Liver (tissue), 9 donors: ENCODE results near the gene KLF14. TPM values are rescaled to one million over a fixed set of nuclear protein-coding genes. Genes with fewer than 3 reads are reported as not detected.

Experiments
- DNase-seq: peaks from one replicate; pipeline ENCODE4 v3.0.0-alpha.2; 2017; ENCODE audit warnings: low spot score
- H3K27ac ChIP-seq, 2 donors: one replicate each; pipeline ENCODE4 v1.7.0; 2013; ENCODE audit warnings: inconsistent platforms in 2 of 2, low read length in 2 of 2, control low read depth in 1 of 2, low read depth in 1 of 2, mild to moderate bottlenecking in 1 of 2
- H3K27me3 ChIP-seq, 4 donors: one replicate each; pipeline versions ENCODE4 v1.6.1 to v1.7.0; 2013; ENCODE audit warnings: low read length in 3 of 4, inconsistent platforms in 1 of 4, mild to moderate bottlenecking in 1 of 4, moderate library complexity in 1 of 4; ENCODE audit not compliant: control insufficient read depth in 4 of 4, insufficient read depth in 4 of 4
- H3K36me3 ChIP-seq, 4 donors: one replicate each; pipeline versions ENCODE4 v1.6.1 to v1.7.0; 2013; ENCODE audit warnings: low read length in 3 of 4, mild to moderate bottlenecking in 3 of 4, low read depth in 1 of 4, moderate library complexity in 1 of 4; ENCODE audit not compliant: control insufficient read depth in 4 of 4, insufficient read depth in 3 of 4
- H3K4me1 ChIP-seq, 4 donors: one replicate each; pipeline versions ENCODE4 v1.6.1 to v1.7.0; 2013; ENCODE audit warnings: low read length in 3 of 4, mild to moderate bottlenecking in 3 of 4, moderate library complexity in 1 of 4; ENCODE audit not compliant: control insufficient read depth in 4 of 4, insufficient read depth in 4 of 4
- H3K4me3 ChIP-seq, 3 donors: one replicate each; pipeline versions ENCODE4 v1.6.1 to v1.7.0; 2013; ENCODE audit warnings: low read length in 3 of 3, control low read depth in 1 of 3, low read depth in 1 of 3, mild to moderate bottlenecking in 1 of 3
- H3K9ac ChIP-seq, 2 donors: one replicate each; pipeline ENCODE4 v1.7.0; 2013; ENCODE audit warnings: low read length in 2 of 2, mild to moderate bottlenecking in 2 of 2, moderate library complexity in 2 of 2, control low read depth in 1 of 2, low read depth in 1 of 2
- H3K9me3 ChIP-seq, 4 donors: one replicate each; pipeline versions ENCODE4 v1.6.1 to v1.7.0; 2013; ENCODE audit warnings: low read length in 3 of 4; ENCODE audit not compliant: control insufficient read depth in 4 of 4
- ATF3 ChIP-seq: IDR thresholded peaks from 2 replicates; pipeline ENCODE4 v1.6.1; 2016; ENCODE audit warnings: antibody characterized with exemption
- EGR1 ChIP-seq, 2 donors: IDR thresholded peaks; 2 replicates each; pipeline ENCODE4 v1.6.1; 2016 to 2018; ENCODE audit warnings: antibody characterized with exemption in 2 of 2, low read depth in 2 of 2
- FOXA1 ChIP-seq: IDR thresholded peaks from 2 replicates; pipeline ENCODE4 v1.6.1; 2016; ENCODE audit warnings: antibody characterized with exemption
- FOXA2 ChIP-seq: IDR thresholded peaks from 2 replicates; pipeline ENCODE4 v1.6.1; 2016; ENCODE audit warnings: antibody characterized with exemption
- GABPA ChIP-seq, 2 donors: IDR thresholded peaks in 1 of 2; conservative IDR thresholded peaks in 1 of 2; 2 replicates each; pipeline ENCODE4 v1.6.1; 2016; ENCODE audit warnings: antibody characterized with exemption in 2 of 2, mild to moderate bottlenecking in 1 of 2, moderate library complexity in 1 of 2
- HNF4A ChIP-seq, 2 donors: conservative IDR thresholded peaks; 2 replicates each; pipeline ENCODE4 v1.6.1; 2016; ENCODE audit warnings: antibody characterized with exemption in 2 of 2, mild to moderate bottlenecking in 2 of 2
- HNF4G ChIP-seq: IDR thresholded peaks from 2 replicates; pipeline ENCODE4 v1.6.1; 2016; ENCODE audit warnings: antibody characterized with exemption
- JUND ChIP-seq, 2 donors: IDR thresholded peaks; 2 replicates each; pipeline ENCODE4 v1.6.1; 2016; ENCODE audit warnings: antibody characterized with exemption in 2 of 2
- NR2F2 ChIP-seq: IDR thresholded peaks from 2 replicates; pipeline ENCODE4 v1.6.1; 2016; ENCODE audit warnings: antibody characterized with exemption
- RAD21 ChIP-seq, 2 donors: IDR thresholded peaks; 2 replicates each; pipeline ENCODE4 v1.6.1; 2016; ENCODE audit warnings: antibody characterized with exemption in 2 of 2, mild to moderate bottlenecking in 2 of 2
- RXRA ChIP-seq, 2 donors: IDR thresholded peaks; 2 replicates each; pipeline ENCODE4 v1.6.1; 2017 to 2018; ENCODE audit warnings: antibody characterized with exemption in 2 of 2, mild to moderate bottlenecking in 1 of 2
- SP1 ChIP-seq: IDR thresholded peaks from 2 replicates; pipeline ENCODE4 v1.6.1; 2018; ENCODE audit warnings: antibody characterized with exemption, mild to moderate bottlenecking
- TAF1 ChIP-seq: conservative IDR thresholded peaks from 2 replicates; pipeline ENCODE4 v1.6.1; 2016; ENCODE audit warnings: antibody characterized with exemption, mild to moderate bottlenecking
- YY1 ChIP-seq: IDR thresholded peaks from 2 replicates; pipeline ENCODE4 v1.6.1; 2016; ENCODE audit warnings: antibody characterized with exemption, mild to moderate bottlenecking
- ZBTB33 ChIP-seq: IDR thresholded peaks from 2 replicates; pipeline ENCODE4 v1.6.1; 2016; ENCODE audit warnings: antibody characterized with exemption
- WGBS: extraction: QIAGEN DNeasy Blood & Tissue Kit; methylation state at CpG from one replicate; pipeline ENCODE4 v1.1.7; 2013; 5-methylcytosine and 5-hydroxymethylcytosine counted together
- polyA plus RNA-seq, 2 donors: library from polyadenylated mRNA; stranded (reverse) in 1 of 2; unstranded in 1 of 2; fragments of 200-250 nt in 1 of 2; fragments of >200 nt in 1 of 2; fragmentation: Nextera tagmentation in 1 of 2; extraction: Ambion mirVana in 1 of 2; gene quantifications; one replicate each; pipeline versions ENCODE4 v1.2.1 to v1.2.3, GENCODE V29; 2013 to 2015
- total RNA-seq, 2 donors: library from RNA; depleted of rRNA; stranded (reverse); fragments of >200 nt; gene quantifications; one replicate each; pipeline ENCODE4 v1.2.3, GENCODE V29; 2014
- TF ChIP-seq, protein P1 (sequence below): IDR thresholded peaks from 2 replicates; pipeline ENCODE4 v1.6.1; 2016; ENCODE audit warnings: antibody characterized with exemption
- TF ChIP-seq, protein P2 (sequence below): fragments of 150-350 bp; IDR thresholded peaks from 2 replicates; pipeline ENCODE4 v1.5.1; 2017; ENCODE audit warnings: improper control_type of control experiment, low read depth, low read length; ENCODE audit not compliant: missing input control
- TF ChIP-seq, protein P3 (sequence below): IDR thresholded peaks from 2 replicates; pipeline ENCODE4 v1.6.1; 2016; ENCODE audit warnings: antibody characterized with exemption, mild to moderate bottlenecking
- donor health status: healthy.
- donor health status: healthy.
- donor health status: healthy.
- donor health status: healthy.
- donor health status: healthy.

The KLF14 gene
- total and polyA plus RNA-seq, 4 donors = 0.05 to 0.08 TPM; not detected in 2

DNA sequence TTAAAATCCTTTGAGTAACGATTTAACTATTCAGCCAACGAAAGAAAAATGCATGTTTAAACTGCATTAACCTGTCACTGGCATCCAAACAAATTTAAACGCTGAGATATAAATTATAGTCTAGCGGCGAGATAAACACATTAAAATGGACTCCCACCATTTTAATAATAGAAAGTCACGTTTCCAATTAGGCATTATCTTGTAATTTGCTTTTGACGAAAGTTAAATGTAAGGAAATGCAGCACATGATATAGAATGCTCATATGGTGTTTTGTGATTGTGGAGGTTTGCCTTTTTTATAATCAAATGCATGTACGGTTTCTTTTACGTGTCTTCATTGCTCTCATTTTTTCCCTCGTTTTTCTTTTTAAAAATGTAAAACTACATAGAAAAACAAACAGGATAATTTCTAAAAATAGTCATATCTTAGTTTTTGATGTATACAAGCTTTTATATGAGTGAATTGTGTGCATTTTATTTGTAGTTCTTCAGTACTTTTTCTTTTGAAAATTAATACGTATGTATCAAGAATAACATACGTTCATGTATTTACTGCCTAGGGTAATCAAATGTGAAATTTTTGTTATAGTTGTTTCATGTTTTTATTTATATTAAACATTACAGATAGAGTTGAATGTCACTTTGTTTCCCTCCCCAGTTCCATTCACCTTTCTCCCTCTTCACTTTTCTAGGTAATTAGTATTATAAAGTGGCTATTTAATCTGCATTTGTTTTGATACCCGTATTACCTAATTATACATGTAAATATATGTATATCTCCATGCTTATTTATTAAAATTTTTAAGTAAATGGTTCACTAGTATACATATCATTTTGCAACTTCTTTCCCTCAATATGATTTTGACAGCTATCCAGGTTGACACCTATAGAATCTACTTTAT is 1.1 kb upstream of the KLF14 start:
- DNase-seq = no peak
- Histone ChIP-seq H3K27ac (no peak overlapping the region), H3K4me3 (peak overlapping the region in 1 of 3 donors; percentile 73), H3K27me3 (peaks cover 0 to 21% (median 6%) of the 10 kb centered on the region in 4 donors), H3K9ac (no peak overlapping the region), H3K4me1 (peaks cover 3 to 12% (median 4%) of the 10 kb centered on the region in 4 donors), H3K36me3 (no peaks in the 10 kb centered on the region), H3K9me3 (peaks cover 5 to 23% (median 15%) of the 10 kb centered on the region in 4 donors)
- WGBS = 20% methylated on average over 13 of the region's 13 CpGs
- TF ChIP-seq GABPA (IDR thresholded peaks at IDR 0.05 in 1 of 2, conservative IDR thresholded peaks at IDR 0.05 in 1 of 2) (no peak), ATF3 (no peak), RXRA (IDR thresholded peaks at IDR 0.05) (no peak), NR2F2 (no peak), SP1 (no peak), ZBTB33 (no peak), HNF4G (no peak), FOXA1 (no peak), FOXA2 (no peak), HNF4A (conservative IDR thresholded peaks at IDR 0.05) (no peak), RAD21 (IDR thresholded peaks at IDR 0.05) (no peak), TAF1 (no peak)
- TF ChIP-seq, protein P1, sequence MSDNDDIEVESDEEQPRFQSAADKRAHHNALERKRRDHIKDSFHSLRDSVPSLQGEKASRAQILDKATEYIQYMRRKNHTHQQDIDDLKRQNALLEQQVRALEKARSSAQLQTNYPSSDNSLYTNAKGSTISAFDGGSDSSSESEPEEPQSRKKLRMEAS = no peak

DNA sequence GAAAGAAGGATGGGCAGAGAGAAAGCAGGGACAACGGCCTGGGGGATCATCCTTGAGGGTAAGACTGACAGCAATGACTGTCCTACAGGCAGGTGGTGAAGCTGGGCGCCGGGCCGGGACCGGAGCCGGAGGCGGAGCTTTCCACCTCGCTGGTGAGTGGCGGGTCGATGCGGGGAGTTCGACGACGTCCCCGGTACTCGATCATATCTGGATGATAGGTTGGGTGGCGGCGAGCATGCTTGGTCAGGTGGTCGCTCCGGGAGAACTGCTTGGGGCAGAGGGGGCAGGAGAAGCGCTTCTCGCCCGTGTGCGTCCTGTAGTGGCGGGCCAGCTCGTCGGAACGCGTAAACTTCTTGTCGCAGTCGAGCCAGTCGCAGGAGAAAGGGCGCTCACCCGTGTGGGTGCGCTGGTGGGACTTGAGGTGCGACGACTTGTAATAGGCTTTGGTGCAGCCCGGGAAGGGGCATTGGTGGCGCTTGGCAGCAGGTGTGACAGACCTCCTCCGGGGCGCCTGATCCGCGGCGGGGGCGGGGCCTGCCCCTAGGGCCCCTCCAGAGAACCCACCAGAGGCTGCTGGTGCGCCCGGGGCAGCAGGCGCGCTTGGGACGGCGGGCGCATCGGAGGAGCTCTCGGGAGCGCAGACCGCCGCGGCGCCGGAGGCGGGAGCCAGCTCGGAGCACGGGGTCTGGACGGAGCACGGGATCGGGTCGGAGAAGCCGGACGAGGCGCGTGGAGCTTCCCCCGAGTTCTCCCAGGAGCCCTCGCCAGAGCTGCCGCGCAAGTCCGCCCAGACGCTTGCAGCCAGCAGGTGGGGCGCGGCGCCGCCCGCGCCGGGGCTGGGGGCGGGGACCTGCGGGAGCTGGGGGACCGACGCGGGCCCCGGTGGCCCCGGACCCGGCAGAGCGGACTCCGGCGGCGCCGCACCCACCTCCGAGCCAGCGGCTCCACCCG is 752 bp downstream of the KLF14 start:
- Histone ChIP-seq H3K9ac (no peak overlapping the region), H3K9me3 (peaks cover 5 to 23% (median 15%) of the 10 kb centered on the region in 4 donors), H3K27me3 (peaks cover 0 to 18% (median 7%) of the 10 kb centered on the region in 4 donors), H3K36me3 (no peaks in the 10 kb centered on the region), H3K27ac (no peak overlapping the region), H3K4me1 (peaks cover 3 to 12% (median 4%) of the 10 kb centered on the region in 4 donors), H3K4me3 (peak overlapping the region in 2 of 3 donors; percentile 41 to 73)
- 16% methylated on average over 100 of the region's 100 CpGs for WGBS
- DNase-seq = no peak
- TF ChIP-seq, protein P2, sequence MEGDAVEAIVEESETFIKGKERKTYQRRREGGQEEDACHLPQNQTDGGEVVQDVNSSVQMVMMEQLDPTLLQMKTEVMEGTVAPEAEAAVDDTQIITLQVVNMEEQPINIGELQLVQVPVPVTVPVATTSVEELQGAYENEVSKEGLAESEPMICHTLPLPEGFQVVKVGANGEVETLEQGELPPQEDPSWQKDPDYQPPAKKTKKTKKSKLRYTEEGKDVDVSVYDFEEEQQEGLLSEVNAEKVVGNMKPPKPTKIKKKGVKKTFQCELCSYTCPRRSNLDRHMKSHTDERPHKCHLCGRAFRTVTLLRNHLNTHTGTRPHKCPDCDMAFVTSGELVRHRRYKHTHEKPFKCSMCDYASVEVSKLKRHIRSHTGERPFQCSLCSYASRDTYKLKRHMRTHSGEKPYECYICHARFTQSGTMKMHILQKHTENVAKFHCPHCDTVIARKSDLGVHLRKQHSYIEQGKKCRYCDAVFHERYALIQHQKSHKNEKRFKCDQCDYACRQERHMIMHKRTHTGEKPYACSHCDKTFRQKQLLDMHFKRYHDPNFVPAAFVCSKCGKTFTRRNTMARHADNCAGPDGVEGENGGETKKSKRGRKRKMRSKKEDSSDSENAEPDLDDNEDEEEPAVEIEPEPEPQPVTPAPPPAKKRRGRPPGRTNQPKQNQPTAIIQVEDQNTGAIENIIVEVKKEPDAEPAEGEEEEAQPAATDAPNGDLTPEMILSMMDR = no peak
- TF ChIP-seq RAD21 (IDR thresholded peaks at IDR 0.05) (no peak), HNF4G (no peak), EGR1 (IDR thresholded peaks at IDR 0.05; ENCODE audit: low read depth in 2 of 2) (no peak), ZBTB33 (no peak), RXRA (IDR thresholded peaks at IDR 0.05) (no peak), TAF1 (no peak), NR2F2 (no peak), YY1 (no peak), HNF4A (conservative IDR thresholded peaks at IDR 0.05) (no peak), GABPA (IDR thresholded peaks at IDR 0.05 in 1 of 2, conservative IDR thresholded peaks at IDR 0.05 in 1 of 2) (no peak), JUND (IDR thresholded peaks at IDR 0.05) (no peak), FOXA1 (no peak), FOXA2 (no peak)
- TF ChIP-seq, protein P1 = no peak
- TF ChIP-seq, protein P3, sequence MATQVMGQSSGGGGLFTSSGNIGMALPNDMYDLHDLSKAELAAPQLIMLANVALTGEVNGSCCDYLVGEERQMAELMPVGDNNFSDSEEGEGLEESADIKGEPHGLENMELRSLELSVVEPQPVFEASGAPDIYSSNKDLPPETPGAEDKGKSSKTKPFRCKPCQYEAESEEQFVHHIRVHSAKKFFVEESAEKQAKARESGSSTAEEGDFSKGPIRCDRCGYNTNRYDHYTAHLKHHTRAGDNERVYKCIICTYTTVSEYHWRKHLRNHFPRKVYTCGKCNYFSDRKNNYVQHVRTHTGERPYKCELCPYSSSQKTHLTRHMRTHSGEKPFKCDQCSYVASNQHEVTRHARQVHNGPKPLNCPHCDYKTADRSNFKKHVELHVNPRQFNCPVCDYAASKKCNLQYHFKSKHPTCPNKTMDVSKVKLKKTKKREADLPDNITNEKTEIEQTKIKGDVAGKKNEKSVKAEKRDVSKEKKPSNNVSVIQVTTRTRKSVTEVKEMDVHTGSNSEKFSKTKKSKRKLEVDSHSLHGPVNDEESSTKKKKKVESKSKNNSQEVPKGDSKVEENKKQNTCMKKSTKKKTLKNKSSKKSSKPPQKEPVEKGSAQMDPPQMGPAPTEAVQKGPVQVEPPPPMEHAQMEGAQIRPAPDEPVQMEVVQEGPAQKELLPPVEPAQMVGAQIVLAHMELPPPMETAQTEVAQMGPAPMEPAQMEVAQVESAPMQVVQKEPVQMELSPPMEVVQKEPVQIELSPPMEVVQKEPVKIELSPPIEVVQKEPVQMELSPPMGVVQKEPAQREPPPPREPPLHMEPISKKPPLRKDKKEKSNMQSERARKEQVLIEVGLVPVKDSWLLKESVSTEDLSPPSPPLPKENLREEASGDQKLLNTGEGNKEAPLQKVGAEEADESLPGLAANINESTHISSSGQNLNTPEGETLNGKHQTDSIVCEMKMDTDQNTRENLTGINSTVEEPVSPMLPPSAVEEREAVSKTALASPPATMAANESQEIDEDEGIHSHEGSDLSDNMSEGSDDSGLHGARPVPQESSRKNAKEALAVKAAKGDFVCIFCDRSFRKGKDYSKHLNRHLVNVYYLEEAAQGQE = no peak
